H1 (cell line): ENCODE measurements around the gene HNRNPA3. TPM values are rescaled to one million over a fixed set of nuclear protein-coding genes. Genes with fewer than 3 reads are reported as not detected.

Source experiments
- CTCF ChIA-PET: fragments of 300-600 bp; sonication (Branson Sonifier 250); formaldehyde crosslinking; loops from one replicate; lab custom pipeline; 2021; ENCODE audit not compliant: partially characterized antibody; lab: Charles Lee
- POLR2A ChIA-PET: fragments of 300-600 bp; sonication (Branson Sonifier 250); formaldehyde crosslinking; loops from one replicate; lab custom pipeline; 2021; ENCODE audit warnings: inconsistent platforms; ENCODE audit not compliant: partially characterized antibody; lab: Charles Lee
- DNase-seq, 2 experiments: peaks; one replicate each; pipeline versions ENCODE4 v3.0.0 to v3.0.0-alpha.2; 2010 to 2022; ENCODE audit warnings: low spot score in 2 of 2, low read depth in 1 of 2, mixed read lengths in 1 of 2
- FAIRE-seq: peaks from 2 replicates; lab custom pipeline; 2011; peaks lifted over from hg19 to GRCh38; lab: Jason Lieb, UNC
- H2AFZ ChIP-seq: 2 replicates; pipeline ENCODE4 v1.8.1; 2012; ENCODE audit warnings: low read length, inconsistent platforms
- H2AK5ac ChIP-seq: 2 replicates; pipeline ENCODE4 v1.6.1; 2013; ENCODE audit warnings: low read depth, low read length
- H2BK120ac ChIP-seq: replicated peaks from 2 replicates; pipeline ENCODE3; 2013; ENCODE audit warnings: low read depth, low read length, inconsistent platforms
- H2BK12ac ChIP-seq: 2 replicates; pipeline ENCODE4 v1.6.1; 2013; ENCODE audit warnings: low read depth, low read length
- H2BK15ac ChIP-seq: 2 replicates; pipeline ENCODE4 v1.6.1; 2013; ENCODE audit warnings: low read length
- H2BK20ac ChIP-seq: 2 replicates; pipeline ENCODE4 v1.6.1; 2013; ENCODE audit warnings: low read length
- H2BK5ac ChIP-seq: 2 replicates; pipeline ENCODE4 v1.6.1; 2013; ENCODE audit warnings: low read depth, low read length
- H3K14ac ChIP-seq: 2 replicates; pipeline ENCODE4 v1.6.1; 2013; ENCODE audit warnings: inconsistent platforms; ENCODE audit not compliant: insufficient read length
- H3K18ac ChIP-seq: 2 replicates; pipeline ENCODE4 v1.6.1; 2013; ENCODE audit warnings: low read length; ENCODE audit errors: extremely low read depth
- H3K23ac ChIP-seq: 2 replicates; pipeline ENCODE4 v1.6.1; 2013; ENCODE audit warnings: inconsistent platforms; ENCODE audit not compliant: insufficient read length
- H3K23me2 ChIP-seq: 2 replicates; pipeline ENCODE4 v1.6.1; 2013; ENCODE audit warnings: low read depth, low read length
- H3K27ac ChIP-seq: 2 replicates; pipeline ENCODE4 v1.6.1; 2011; ENCODE audit warnings: low read depth, low read length, inconsistent platforms
- H3K27me3 ChIP-seq, 4 experiments: replicated peaks in 1 of 4; 1 replicate in 1 of 4; 2 replicates in 3 of 4; pipeline versions ENCODE4 v1.6.1 to v1.8.1; 2011 to 2013; ENCODE audit warnings: low read length in 3 of 4, mild to moderate bottlenecking in 3 of 4, inconsistent platforms in 2 of 4, mixed read lengths in 2 of 4, moderate library complexity in 1 of 4; ENCODE audit not compliant: control insufficient read depth in 3 of 4, insufficient read depth in 3 of 4; ENCODE audit errors: extremely low read depth in 1 of 4
- H3K36me3 ChIP-seq, 4 experiments: 2 replicates each; pipeline versions ENCODE4 v1.6.1 to v1.8.1; 2011 to 2013; ENCODE audit warnings: mild to moderate bottlenecking in 4 of 4, low read length in 3 of 4, moderate library complexity in 2 of 4, control low read depth in 1 of 4, inconsistent platforms in 1 of 4; ENCODE audit not compliant: insufficient read depth in 4 of 4, control insufficient read depth in 2 of 4
- H3K4ac ChIP-seq: replicated peaks from 2 replicates; pipeline ENCODE3; 2013; ENCODE audit warnings: low read length, low read depth, mixed read lengths, inconsistent platforms; ENCODE audit not compliant: insufficient read length
- H3K4me1 ChIP-seq, 4 experiments: replicated peaks in 1 of 4; 1 replicate in 1 of 4; 2 replicates in 3 of 4; pipeline versions ENCODE4 v1.6.1 to v1.8.1; 2011 to 2013; ENCODE audit warnings: low read length in 3 of 4, inconsistent platforms in 2 of 4, mixed read lengths in 1 of 4; ENCODE audit not compliant: insufficient read depth in 4 of 4, control insufficient read depth in 3 of 4
- H3K4me2 ChIP-seq, 2 experiments: 2 replicates each; pipeline versions ENCODE4 v1.6.1 to v1.8.1; 2011 to 2013; ENCODE audit warnings: low read depth in 2 of 2, low read length in 2 of 2, control low read depth in 1 of 2, inconsistent platforms in 1 of 2, mild to moderate bottlenecking in 1 of 2; ENCODE audit not compliant: insufficient read depth in 1 of 2
- H3K4me3 ChIP-seq, 4 experiments: fragments of 200-600, 300-600 bp in 1 of 4; sonication (generic), shearing (Covaris generic), sonication (Bioruptor Twin) in 1 of 4; 2 replicates each; pipeline versions ENCODE4 v1.5.1 to v1.8.1; 2011 to 2016; ENCODE audit warnings: low read length in 4 of 4, low read depth in 3 of 4, control low read depth in 2 of 4, inconsistent platforms in 2 of 4, mild to moderate bottlenecking in 2 of 4, mixed read lengths in 1 of 4, moderate library complexity in 1 of 4; ENCODE audit not compliant: insufficient read depth in 2 of 4; ENCODE audit errors: extremely low read depth in 1 of 4
- H3K56ac ChIP-seq: replicated peaks from 2 replicates; pipeline ENCODE3; 2013; ENCODE audit warnings: low read depth, mild to moderate bottlenecking, mixed read lengths, low read length, inconsistent platforms; ENCODE audit not compliant: insufficient read length
- H3K79me1 ChIP-seq: 2 replicates; pipeline ENCODE4 v1.6.1; 2013; ENCODE audit warnings: low read depth, low read length, control low read depth
- H3K79me2 ChIP-seq, 2 experiments: 2 replicates each; pipeline versions ENCODE4 v1.6.1 to v1.8.1; 2012 to 2013; ENCODE audit warnings: low read length in 2 of 2, mild to moderate bottlenecking in 2 of 2, inconsistent platforms in 1 of 2; ENCODE audit not compliant: insufficient read depth in 2 of 2, control insufficient read depth in 1 of 2
- H3K9ac ChIP-seq, 4 experiments: replicated peaks in 1 of 4; 1 replicate in 1 of 4; 2 replicates in 3 of 4; pipeline versions ENCODE4 v1.6.1 to v1.8.1; 2011 to 2013; ENCODE audit warnings: low read depth in 3 of 4, low read length in 3 of 4, control low read depth in 2 of 4, mild to moderate bottlenecking in 2 of 4, moderate library complexity in 2 of 4, inconsistent platforms in 1 of 4; ENCODE audit errors: extremely low read depth in 1 of 4
- H3K9me3 ChIP-seq, 2 experiments: 2 replicates each; pipeline versions ENCODE4 v1.6.1 to v1.8.1; 2012 to 2013; ENCODE audit warnings: mild to moderate bottlenecking in 2 of 2, moderate library complexity in 2 of 2, control low read depth in 1 of 2, inconsistent platforms in 1 of 2, low read depth in 1 of 2, low read length in 1 of 2, mixed read lengths in 1 of 2; ENCODE audit not compliant: insufficient read depth in 2 of 2
- H4K20me1 ChIP-seq, 2 experiments: replicated peaks in 1 of 2; 2 replicates each; pipeline versions ENCODE3 to v1.8.1; 2011 to 2013; ENCODE audit warnings: inconsistent platforms in 2 of 2, low read length in 2 of 2, mild to moderate bottlenecking in 1 of 2; ENCODE audit not compliant: insufficient read depth in 2 of 2, control insufficient read depth in 1 of 2
- H4K5ac ChIP-seq: 2 replicates; pipeline ENCODE4 v1.6.1; 2013; ENCODE audit warnings: low read length, low read depth, mixed read lengths, inconsistent platforms; ENCODE audit not compliant: insufficient read length
- H4K8ac ChIP-seq: 2 replicates; pipeline ENCODE4 v1.8.0; 2013; ENCODE audit warnings: mild to moderate bottlenecking, moderate library complexity, low read length, inconsistent platforms; ENCODE audit not compliant: insufficient read depth; ENCODE audit errors: extremely low read depth
- H4K91ac ChIP-seq: replicated peaks from 2 replicates; pipeline ENCODE3; 2013; ENCODE audit warnings: low read length, mixed read lengths, inconsistent platforms; ENCODE audit not compliant: insufficient read length
- CREB1 ChIP-seq: IDR thresholded peaks from 2 replicates; pipeline ENCODE4 v1.6.1; 2012; ENCODE audit warnings: inconsistent platforms
- MAFK ChIP-seq: IDR thresholded peaks from 2 replicates; pipeline ENCODE4 v1.6.1; 2012; ENCODE audit warnings: low read depth, mild to moderate bottlenecking, improper control_type of control experiment, low read length
- NRF1 ChIP-seq: IDR thresholded peaks from 2 replicates; pipeline ENCODE4 v1.6.1; 2011; ENCODE audit warnings: mild to moderate bottlenecking, low read depth, low read length, improper control_type of control experiment
- RNF2 ChIP-seq: fragments of 200-900, 300-1000 bp; sonication (generic); IDR thresholded peaks from 2 replicates; pipeline ENCODE4 v1.7.1; 2016; ENCODE audit warnings: borderline replicate concordance, low read depth, mild to moderate bottlenecking, antibody characterized with exemption, low read length; ENCODE audit not compliant: poor library complexity, severe bottlenecking; ENCODE audit errors: missing control alignments
- SIX5 ChIP-seq: IDR thresholded peaks from 2 replicates; pipeline ENCODE4 v1.6.1; 2011; ENCODE audit warnings: mild to moderate bottlenecking, low read depth, low read length
- SP4 ChIP-seq: IDR thresholded peaks from 2 replicates; pipeline ENCODE4 v1.6.1; 2012; ENCODE audit warnings: low read length, inconsistent platforms
- TAF7 ChIP-seq: optimal IDR thresholded peaks from 2 replicates; pipeline ENCODE3; 2011; ENCODE audit warnings: low read depth, mild to moderate bottlenecking, inconsistent platforms, low read length, moderate library complexity, borderline replicate concordance
- TBP ChIP-seq: IDR thresholded peaks from 2 replicates; pipeline ENCODE4 v1.6.1; 2011; ENCODE audit warnings: low read depth, low read length, improper control_type of control experiment
- WGBS, 2 experiments: shearing (Covaris generic) in 1 of 2; methylation state at CpG; one replicate each; pipeline versions ENCODE4 v1.1.6 to v1.1.7; 2013 to 2015; ENCODE audit warnings: low lambda C conversion rate in 2 of 2, mixed read lengths in 2 of 2, inconsistent platforms in 1 of 2, low coverage in 1 of 2, missing lambda C conversion rate in 1 of 2; ENCODE audit not compliant: insufficient replicate concordance in 2 of 2, insufficient coverage in 1 of 2, insufficient read length in 1 of 2; ENCODE audit errors: extremely low coverage in 1 of 2, missing lambda C conversion rate in 1 of 2; 5-methylcytosine and 5-hydroxymethylcytosine counted together
- polyA plus RNA-seq, 7 experiments: library from polyadenylated mRNA; depleted of rRNA in 3 of 7; stranded (reverse) in 5 of 7; unstranded in 2 of 7; fragments of >200 nt in 5 of 7; fragments of 200-250 nt in 2 of 7; gene quantifications; 1 replicate in 5 of 7; 2 replicates in 1 of 7; 4 replicates in 1 of 7; pipeline versions ENCODE4 v1.2.1 to v1.2.3, GENCODE V29; 2011 to 2013; ENCODE audit warnings: missing spikeins in 2 of 7, mixed read lengths in 2 of 7
- total RNA-seq: library from RNA; stranded (reverse); fragmentation: NEBNext Ultra II Directional; extraction: Animal tissue kit (Norgen Biotek cat#: 25700); gene quantifications from 2 replicates; pipeline ENCODE4 v1.2.1, GENCODE V29; 2021

HNRNPA3 gene
- total and polyA plus RNA-seq, 2 of the 8 experiments (the other 6 are each of a cell fraction or from before 2014, with no cell fraction given), result 66.1 to 408 TPM

DNA sequence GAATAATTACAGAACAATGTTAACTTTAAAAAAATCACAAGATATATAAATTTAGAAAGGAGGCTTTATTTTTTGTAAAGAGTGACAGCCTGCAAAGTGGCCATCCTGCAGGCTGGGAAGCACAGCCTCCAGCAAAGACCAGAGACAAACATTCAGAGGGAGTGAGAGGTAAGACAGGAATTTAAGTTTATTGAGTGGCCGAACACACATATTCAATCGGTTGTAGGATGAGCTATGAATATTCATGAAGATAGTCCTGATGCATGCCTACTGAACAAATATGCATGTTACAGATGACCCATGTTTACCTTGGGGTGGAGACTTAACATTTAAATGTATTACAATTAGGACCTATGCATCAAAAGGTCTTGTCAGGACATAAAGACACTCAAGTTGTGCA lies 33.4 kb upstream of the HNRNPA3 start:
- no peak overlapping the region for H3K14ac ChIP-seq
- no peak overlapping the region for H2AK5ac ChIP-seq
- no peak overlapping the region for H3K4ac ChIP-seq
- no peaks in the 10 kb centered on the region for H3K79me2 ChIP-seq
- peak overlapping the region; percentile 36; the same call in 1 of the 2 replicates for H2AFZ ChIP-seq
- TF ChIP-seq TAF7 (no peak), RNF2 (no peak), SIX5 (no peak), CREB1 (no peak), SP4 (no peak), TBP (no peak), MAFK (no peak), NRF1 (no peak)
- ChIA-PET CTCF (interaction anchor here (1.0 to 4.9 kb wide), 3 partner anchors 14 to 76 kb away, joined by 3 to 32 read pairs (median 4); no protein-coding TSS in a partner anchor), POLR2A (interaction anchor here (0.6 to 1.5 kb wide), 6 partner anchors 18 to 48 kb away, joined by 3 to 6 read pairs (median 3); no protein-coding TSS in a partner anchor)
- no peak overlapping the region for H2BK15ac ChIP-seq
- H3K9me3 ChIP-seq, result no peaks in the 10 kb centered on the region
- H3K4me2 ChIP-seq, result peak overlapping the region; percentile 6 to 36; a peak in 2 of 4 replicates
- no peak overlapping the region for H2BK120ac ChIP-seq
- no peak overlapping the region for H4K91ac ChIP-seq
- no peak overlapping the region for H3K27ac ChIP-seq
- H3K79me1 ChIP-seq, result no peaks in the 10 kb centered on the region
- H2BK20ac ChIP-seq, result no peak overlapping the region
- H3K23me2 ChIP-seq, result no peaks in the 10 kb centered on the region
- H4K8ac ChIP-seq, result no peak overlapping the region; the same call in 1 of the 2 replicates
- no peak overlapping the region for H2BK12ac ChIP-seq
- peaks cover 0 to 14% (median 4%) of the 10 kb centered on the region in 4 experiments; a peak in 3 of 7 replicates for H3K4me1 ChIP-seq
- no peak overlapping the region for H3K9ac ChIP-seq
- H3K36me3 ChIP-seq, result no peaks in the 10 kb centered on the region
- H4K20me1 ChIP-seq, result no peaks in the 10 kb centered on the region
- no peak overlapping the region for H3K23ac ChIP-seq
- H3K18ac ChIP-seq, result no peak overlapping the region
- FAIRE-seq (no peak), DNase-seq (no peak)
- no peak overlapping the region; a peak in 1 of 8 replicates for H3K4me3 ChIP-seq
- no peak overlapping the region for H3K56ac ChIP-seq
- whole genome bisulfite sequencing, 2 experiments, result 80% methylated on average over 2 of the region's 2 CpGs; no CpG with 5 or more reads in 1 of the 2 experiments
- H4K5ac ChIP-seq, result peak overlapping the region; percentile 21
- H3K27me3 ChIP-seq, result no peaks in the 10 kb centered on the region
- no peak overlapping the region for H2BK5ac ChIP-seq
